HK-2 (cell line): ENCODE results near the gene ZNF586.
"Not testable (repeated sequence)": the region's sequence is repeated elsewhere in the genome, so short reads cannot be mapped to it uniquely, and the experiment has no call there.

Experiments
- DNase-seq: peaks from one replicate; pipeline ENCODE4 v3.0.0-alpha.2; 2018; ENCODE audit not compliant: unreplicated experiment

Gene ZNF586

GRCh38 chr19:57823155-57823554, 53.7 kb downstream of the ZNF586 start:
- not testable (repeated sequence) for DNase-seq

GRCh38 chr19:57823608-57824007, 54.1 kb downstream of the ZNF586 start:
- not testable (repeated sequence) for DNase-seq

GRCh38 chr19:57825511-57825910, 56.0 kb downstream of the ZNF586 start:
- no peak for DNase-seq

GRCh38 chr19:57829316-57829715, 59.8 kb downstream of the ZNF586 start:
- no peak for DNase-seq

GRCh38 chr19:57830071-57830602, 60.7 kb downstream of the ZNF586 start, which contains the start of gene ZNF587B:
TSS of gene ZNF587B (plus strand) at chr19:57830299. CDS start at chr19:57830529, 230 bp downstream.
- DNase-seq = peak; percentile 71
